GM18861 (cell line): Measurements from ENCODE around the gene DLK1.

Experiments used
- ATAC-seq: cut with Tn5 transposase; IDR thresholded peaks from one replicate; pipeline ENCODE4 v1.9.1; 2021; ENCODE audit not compliant: unreplicated experiment

Gene DLK1

GRCh38 chr14:100731846-100732765 is 5.4 kb downstream of the DLK1 start:
- no peak for ATAC-seq

GRCh38 chr14:100732766-100733100 is 6.0 kb downstream of the DLK1 start:
- ATAC-seq: no peak

- ATAC-seq: no peak
Measured at GRCh38 chr14:100733152-100733850, 6.6 kb downstream of the DLK1 start.

GRCh38 chr14:100734031-100734990 is 7.6 kb downstream of the DLK1 start:
- ATAC-seq: no peak

GRCh38 chr14:100735271-100735670 is 8.6 kb downstream of the DLK1 start:
- no peak for ATAC-seq

- no peak for ATAC-seq
Measured at GRCh38 chr14:100736269-100737180, 9.8 kb downstream of the DLK1 start.

- no peak for ATAC-seq
Measured at GRCh38 chr14:100737526-100737925, 10.8 kb downstream of the DLK1 start.

GRCh38 chr14:100738269-100738691 is 11.6 kb downstream of the DLK1 start:
- no peak for ATAC-seq

- no peak for ATAC-seq
Measured at GRCh38 chr14:100738704-100739131, 12.0 kb downstream of the DLK1 start.

- no peak for ATAC-seq
Measured at GRCh38 chr14:100739306-100739705, 12.6 kb downstream of the DLK1 start.

- no peak for ATAC-seq
Measured at GRCh38 chr14:100740196-100740825, 13.6 kb downstream of the DLK1 start.

GRCh38 chr14:100740929-100741328 is 14.2 kb downstream of the DLK1 start:
- ATAC-seq: no peak

- ATAC-seq: no peak
Measured at GRCh38 chr14:100741966-100742365, 15.3 kb downstream of the DLK1 start.

GRCh38 chr14:100746326-100746725 is 19.6 kb downstream of the DLK1 start:
- ATAC-seq: no peak

GRCh38 chr14:100747021-100747586 is 20.4 kb downstream of the DLK1 start:
- ATAC-seq: no peak

GRCh38 chr14:100747736-100748135 is 21.0 kb downstream of the DLK1 start:
- no peak for ATAC-seq

- ATAC-seq: no peak
Measured at GRCh38 chr14:100748403-100748802, 21.7 kb downstream of the DLK1 start.

GRCh38 chr14:100748944-100749343 is 22.3 kb downstream of the DLK1 start:
- ATAC-seq: no peak

- no peak for ATAC-seq
Measured at GRCh38 chr14:100749967-100750597, 23.4 kb downstream of the DLK1 start.
